H1 (cell line): ENCODE measurements around the gene LMO2. TPM values are rescaled to one million over a fixed set of nuclear protein-coding genes. Genes with fewer than 3 reads are reported as not detected.

ENCODE experiments used
- ATF3 ChIP-seq: IDR thresholded peaks from 2 replicates; pipeline ENCODE4 v1.6.1; 2011; ENCODE audit warnings: low read depth, mild to moderate bottlenecking, low read length; ENCODE audit not compliant: insufficient read depth
- CTCF ChIP-seq, 3 experiments: IDR thresholded peaks; 1 replicate in 2 of 3; 2 replicates in 1 of 3; pipeline versions ENCODE4 v1.5.1 to v1.6.1; 2011; ENCODE audit warnings: low read length in 3 of 3, mild to moderate bottlenecking in 3 of 3, inconsistent platforms in 2 of 3, low read depth in 1 of 3, moderate library complexity in 1 of 3; ENCODE audit not compliant: insufficient read depth in 1 of 3; ENCODE audit errors: control extremely low read depth in 1 of 3
- KDM1A ChIP-seq: fragments of 200-600, 300-600 bp; sonication (generic); IDR thresholded peaks from 2 replicates; pipeline ENCODE4 v1.7.1; 2016; ENCODE audit warnings: mild to moderate bottlenecking, low read length, borderline replicate concordance
- USF2 ChIP-seq: IDR thresholded peaks from 2 replicates; pipeline ENCODE4 v1.6.1; 2011; ENCODE audit warnings: low read length, improper control_type of control experiment
- polyA plus RNA-seq, 7 experiments: library from polyadenylated mRNA; depleted of rRNA in 3 of 7; stranded (reverse) in 5 of 7; unstranded in 2 of 7; fragments of >200 nt in 5 of 7; fragments of 200-250 nt in 2 of 7; gene quantifications; 1 replicate in 5 of 7; 2 replicates in 1 of 7; 4 replicates in 1 of 7; pipeline versions ENCODE4 v1.2.1 to v1.2.3, GENCODE V29; 2011 to 2013; ENCODE audit warnings: missing spikeins in 2 of 7, mixed read lengths in 2 of 7
- total RNA-seq: library from RNA; stranded (reverse); fragmentation: NEBNext Ultra II Directional; extraction: Animal tissue kit (Norgen Biotek cat#: 25700); gene quantifications from 2 replicates; pipeline ENCODE4 v1.2.1, GENCODE V29; 2021

LMO2 gene
- total and polyA plus RNA-seq, 2 of the 8 experiments (the other 6 are each of a cell fraction or from before 2014, with no cell fraction given) = 1.6 to 2.7 TPM

GRCh38 chr11:33907421-33907820 lies 15.5 kb upstream of the LMO2 start (continued):
- no peak for TF ChIP-seq CTCF (IDR thresholded peaks at IDR 0.05; ENCODE audit: control extremely low read depth in 1 of 3, insufficient read depth in 1 of 3, low read depth in 1 of 3, low read length in 3 of 3)
- no peak for TF ChIP-seq KDM1A
- TF ChIP-seq ATF3 = no peak
- TF ChIP-seq USF2 = no peak
